A673 (cell line): ENCODE data around the gene DGKQ. TPM values are rescaled to one million over a fixed set of nuclear protein-coding genes. Genes with fewer than 3 reads are reported as not detected.

ENCODE experiments used
- BruUV-seq: library from RNA; stranded (reverse); fragments of 400-500 nt; replicated peaks from 2 replicates; lab custom pipeline; 2021; lab: Mats Ljungman, UMichigan
- CTCF ChIA-PET: fragments of 300-600 bp; sonication (Branson Sonifier 250); formaldehyde crosslinking; loops from one replicate; lab custom pipeline; 2022; ENCODE audit warnings: antibody characterized with exemption; lab: Charles Lee
- POLR2A ChIA-PET: fragments of 300-600 bp; sonication (Branson Sonifier 250); formaldehyde crosslinking; loops from one replicate; lab custom pipeline; 2022; ENCODE audit warnings: antibody characterized with exemption; ENCODE audit not compliant: low non-redundant PET; lab: Charles Lee
- DNase-seq: peaks from one replicate; pipeline ENCODE4 v3.0.0-alpha.2; 2015; ENCODE audit warnings: low spot score
- H3K27ac ChIP-seq: fragments of 200-600 bp; sonication (generic); 2 replicates; pipeline ENCODE4 v1.5.1; 2016; ENCODE audit warnings: mixed run types, low read depth, mild to moderate bottlenecking, mixed read lengths, antibody characterized with exemption, low read length; ENCODE audit not compliant: poor library complexity, severe bottlenecking
- H3K27me3 ChIP-seq: fragments of 200-600 bp; sonication (generic); replicated peaks from 2 replicates; pipeline ENCODE4 v1.6.1; 2017; ENCODE audit warnings: mixed run types, low read depth, mild to moderate bottlenecking, mixed read lengths, antibody characterized with exemption, low read length; ENCODE audit not compliant: insufficient read depth, poor library complexity
- H3K36me3 ChIP-seq: fragments of 200-600 bp; sonication (generic); 2 replicates; pipeline ENCODE4 v1.6.1; 2016; ENCODE audit warnings: mixed run types, mild to moderate bottlenecking, mixed read lengths, antibody characterized with exemption, low read length; ENCODE audit not compliant: insufficient read depth, poor library complexity, severe bottlenecking
- H3K4me1 ChIP-seq: fragments of 200-600 bp; sonication (generic); 2 replicates; pipeline ENCODE4 v1.6.1; 2017; ENCODE audit warnings: mixed run types, mild to moderate bottlenecking, mixed read lengths, antibody characterized with exemption, low read length; ENCODE audit not compliant: insufficient read depth, poor library complexity, severe bottlenecking
- H3K4me3 ChIP-seq: fragments of 200-600 bp; sonication (generic); 2 replicates; pipeline ENCODE4 v1.5.1; 2016; ENCODE audit warnings: low read depth, mixed run types, mild to moderate bottlenecking, mixed read lengths, low read length; ENCODE audit not compliant: poor library complexity, severe bottlenecking
- H3K9me3 ChIP-seq: fragments of 200-600 bp; sonication (generic); 2 replicates; pipeline ENCODE4 v1.6.1; 2016; ENCODE audit warnings: mixed run types, low read depth, mild to moderate bottlenecking, mixed read lengths, antibody characterized with exemption, low read length; ENCODE audit not compliant: poor library complexity, severe bottlenecking
- EZH2 ChIP-seq: fragments of 200-600 bp; sonication (generic); IDR thresholded peaks from 2 replicates; pipeline ENCODE4 v1.6.1; 2017; ENCODE audit warnings: borderline replicate concordance, low read depth, mild to moderate bottlenecking, mixed read lengths, antibody characterized with exemption, low read length; ENCODE audit not compliant: poor library complexity, severe bottlenecking
- intact Hi-C: fragments of 100-400 bp; cut with micrococcal nuclease; formaldehyde crosslinking; loops from one replicate; pipeline ENCODE4 v1.10.0; 2022; ENCODE audit not compliant: unreplicated experiment
- total RNA-seq: library from RNA; stranded (reverse); gene quantifications from 2 replicates; pipeline ENCODE4 v1.2.3, GENCODE V29; 2021
- TF ChIP-seq, protein P1 (sequence below): fragments of 300-800, 200-600 bp; sonication (generic); conservative IDR thresholded peaks from 2 replicates; pipeline ENCODE4 v1.5.1; 2017; ENCODE audit warnings: low read depth, mild to moderate bottlenecking, antibody characterized with exemption, low read length, moderate library complexity, mixed read lengths

The DGKQ gene
- total RNA-seq, 1 experiment from 2014 or later, result 8.8 TPM

DNA sequence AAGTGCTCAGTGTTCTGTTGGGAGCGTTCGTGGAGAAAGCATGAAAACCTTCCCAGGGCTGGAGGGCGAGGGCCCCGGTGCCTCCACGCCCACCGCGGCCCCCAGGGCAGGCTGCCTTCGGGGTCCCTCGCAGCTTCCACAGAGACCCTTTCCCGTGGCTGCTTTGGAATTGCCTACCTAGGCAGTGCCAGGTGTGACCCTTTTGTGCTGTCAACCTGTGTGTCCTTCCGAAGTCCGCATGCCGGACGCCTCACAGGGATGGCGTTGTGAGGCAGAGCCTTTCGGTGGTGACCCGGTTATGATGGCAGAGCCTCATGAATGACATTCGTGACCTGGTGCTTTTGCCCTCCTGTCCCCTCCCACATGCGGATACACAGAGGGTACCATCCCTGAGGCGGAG lies 23.7 kb downstream of the DGKQ start:
- Histone ChIP-seq H3K27ac (no peak overlapping the region), H3K9me3 (no peaks in the 10 kb centered on the region), H3K36me3 (no peaks in the 10 kb centered on the region), H3K4me1 (no peaks in the 10 kb centered on the region), H3K27me3 (peaks cover 2% of the 10 kb centered on the region), H3K4me3 (no peak overlapping the region)
- ChIA-PET POLR2A (no interaction called here), CTCF (no interaction called here)
- DNase-seq, result no peak
- TF ChIP-seq EZH2, result no peak
- TF ChIP-seq, protein P1, sequence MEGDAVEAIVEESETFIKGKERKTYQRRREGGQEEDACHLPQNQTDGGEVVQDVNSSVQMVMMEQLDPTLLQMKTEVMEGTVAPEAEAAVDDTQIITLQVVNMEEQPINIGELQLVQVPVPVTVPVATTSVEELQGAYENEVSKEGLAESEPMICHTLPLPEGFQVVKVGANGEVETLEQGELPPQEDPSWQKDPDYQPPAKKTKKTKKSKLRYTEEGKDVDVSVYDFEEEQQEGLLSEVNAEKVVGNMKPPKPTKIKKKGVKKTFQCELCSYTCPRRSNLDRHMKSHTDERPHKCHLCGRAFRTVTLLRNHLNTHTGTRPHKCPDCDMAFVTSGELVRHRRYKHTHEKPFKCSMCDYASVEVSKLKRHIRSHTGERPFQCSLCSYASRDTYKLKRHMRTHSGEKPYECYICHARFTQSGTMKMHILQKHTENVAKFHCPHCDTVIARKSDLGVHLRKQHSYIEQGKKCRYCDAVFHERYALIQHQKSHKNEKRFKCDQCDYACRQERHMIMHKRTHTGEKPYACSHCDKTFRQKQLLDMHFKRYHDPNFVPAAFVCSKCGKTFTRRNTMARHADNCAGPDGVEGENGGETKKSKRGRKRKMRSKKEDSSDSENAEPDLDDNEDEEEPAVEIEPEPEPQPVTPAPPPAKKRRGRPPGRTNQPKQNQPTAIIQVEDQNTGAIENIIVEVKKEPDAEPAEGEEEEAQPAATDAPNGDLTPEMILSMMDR, result no peak
- BruUV-seq, result no TSS peak
- intact Hi-C loops, result no loop called here

DNA sequence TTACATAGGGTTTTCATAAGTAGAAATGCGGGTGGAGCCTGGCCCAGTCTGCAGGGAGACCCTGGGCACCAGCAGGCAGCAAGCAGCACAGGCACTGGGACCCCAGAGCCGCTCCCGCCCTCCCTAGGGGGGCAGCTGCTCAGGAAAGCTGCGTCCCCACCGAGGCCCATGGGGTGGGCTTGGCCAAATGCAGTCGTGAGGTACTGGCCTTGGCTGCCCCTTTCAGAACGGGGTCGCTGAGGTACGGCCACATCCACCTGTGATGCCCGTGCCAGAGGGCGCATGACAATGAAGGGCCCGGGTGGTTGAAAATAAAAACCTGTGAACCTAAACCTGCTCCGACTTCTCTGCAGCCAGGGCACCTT lies 24.5 kb downstream of the DGKQ start:
- BruUV-seq, result no TSS peak
- H3K9me3 ChIP-seq, result no peaks in the 10 kb centered on the region
- H3K36me3 ChIP-seq, result no peaks in the 10 kb centered on the region
- intact Hi-C loops, result no loop called here
- TF ChIP-seq, protein P1, result no peak
- no peak for TF ChIP-seq EZH2
- H3K4me1 ChIP-seq, result no peaks in the 10 kb centered on the region
- POLR2A ChIA-PET, result no interaction called here
- DNase-seq, result no peak
- CTCF ChIA-PET, result no interaction called here
- peaks cover 2% of the 10 kb centered on the region for H3K27me3 ChIP-seq
- H3K4me3 ChIP-seq, result no peak overlapping the region
- H3K27ac ChIP-seq, result no peak overlapping the region

DNA sequence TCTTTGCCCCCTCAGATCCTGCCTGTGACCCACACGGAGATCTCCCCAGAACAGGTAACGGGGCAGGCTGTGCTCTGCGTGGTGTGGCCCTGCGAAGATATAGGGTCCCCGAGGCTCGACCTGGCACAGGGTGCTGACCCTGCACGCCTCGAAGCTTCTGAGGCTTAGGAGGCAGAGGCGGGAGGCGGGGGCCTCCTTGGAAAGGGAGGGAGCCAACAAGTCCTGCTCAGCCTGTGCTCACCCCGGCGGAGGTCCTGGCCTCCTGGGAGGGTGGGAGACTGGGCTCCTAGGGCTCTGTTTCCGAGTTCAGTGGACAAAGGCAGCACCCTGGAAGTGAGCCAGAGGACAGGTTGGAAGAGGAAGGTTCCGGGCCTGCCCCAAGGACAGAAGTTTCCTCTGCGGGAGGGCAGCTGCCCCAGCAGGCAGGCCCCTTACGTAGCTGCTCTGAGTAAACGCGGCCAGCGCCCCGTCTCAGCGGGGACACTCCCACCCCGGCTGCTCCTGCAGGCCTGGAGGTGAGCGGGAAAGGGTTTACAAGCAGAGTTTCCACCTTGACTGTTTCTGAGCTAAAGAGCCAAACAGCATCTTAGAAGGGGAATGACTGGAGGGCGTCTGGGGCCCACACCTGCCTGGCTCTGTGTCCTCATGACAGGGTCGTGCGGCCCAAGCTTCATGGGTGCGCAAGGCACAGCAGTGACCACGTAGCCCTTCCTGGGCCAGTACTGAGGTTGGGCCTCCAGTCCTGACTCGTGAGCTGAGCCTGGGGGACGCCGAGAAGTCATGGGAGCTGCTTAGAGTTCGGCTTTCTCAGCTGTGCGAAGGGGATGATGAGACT lies 25.1 kb downstream of the DGKQ start:
- no peak overlapping the region for H3K27ac ChIP-seq
- no peak for TF ChIP-seq EZH2
- TF ChIP-seq, protein P1, result no peak
- no peaks in the 10 kb centered on the region for H3K36me3 ChIP-seq
- no peaks in the 10 kb centered on the region for H3K9me3 ChIP-seq
- no peak for DNase-seq
- POLR2A ChIA-PET, result no interaction called here
- no peak overlapping the region for H3K4me3 ChIP-seq
- intact Hi-C loops, result no loop called here
- BruUV-seq, result no TSS peak
- CTCF ChIA-PET, result no interaction called here
- no peaks in the 10 kb centered on the region for H3K4me1 ChIP-seq
- peaks cover 2% of the 10 kb centered on the region for H3K27me3 ChIP-seq
